HCT116 (cell line): Measurements from ENCODE around the gene PLK5. TPM values are rescaled to one million over a fixed set of nuclear protein-coding genes. Genes with fewer than 3 reads are reported as not detected.

Source experiments
- ATAC-seq: fragments of 200-7000 bp; cut with Tn5 transposase; 2 replicates; pipeline ENCODE4 v1.9.1; 2020; ENCODE audit warnings: mild to moderate bottlenecking, moderate library complexity
- BruUV-seq: library from RNA; stranded (reverse); fragments of 400-500 nt; replicated peaks from 2 replicates; lab custom pipeline; 2021; lab: Mats Ljungman, UMichigan
- CTCF ChIA-PET: fragments of 300-600 bp; sonication (Branson Sonifier 250); formaldehyde crosslinking; loops from one replicate; lab custom pipeline; 2021; ENCODE audit warnings: antibody characterized with exemption; lab: Charles Lee
- POLR2A ChIA-PET: fragments of 300-600, 350-600 bp; sonication (Branson Sonifier 250); formaldehyde crosslinking; loops from one replicate; lab custom pipeline; 2021; ENCODE audit warnings: antibody characterized with exemption; lab: Charles Lee
- RAD21 ChIA-PET, 2 experiments: fragments of 300-600 bp; sonication (Branson Sonifier 250); formaldehyde crosslinking; loops; one replicate each; lab custom pipeline; 2023; ENCODE audit warnings: low total read pairs in 2 of 2; ENCODE audit not compliant: uncharacterized antibody in 2 of 2, unreplicated experiment in 2 of 2, low non-redundant PET in 1 of 2; lab: Charles Lee
- DNase-seq: peaks from one replicate; pipeline ENCODE4 v3.0.0-alpha.2; 2010; ENCODE audit warnings: low read depth, low spot score
- H2AFZ ChIP-seq: fragments of 200-600 bp; shearing (Covaris generic), sonication (generic); 2 replicates; pipeline ENCODE4 v1.6.1; 2017; ENCODE audit warnings: low read depth, mixed run types, mixed read lengths, antibody characterized with exemption, low read length; ENCODE audit not compliant: poor library complexity, severe bottlenecking
- H3K27ac ChIP-seq: 2 replicates; pipeline ENCODE4 v1.5.1; 2012; ENCODE audit warnings: low read depth, low read length
- H3K27me3 ChIP-seq: fragments of 200-600 bp; sonication (generic); 2 replicates; pipeline ENCODE4 v1.6.1; 2016; ENCODE audit warnings: mixed run types, low read length, mixed read lengths; ENCODE audit not compliant: insufficient read depth
- H3K36me3 ChIP-seq, 2 experiments: fragments of 200-500 bp in 1 of 2; fragments of 200-600 bp in 1 of 2; sonication (Bioruptor generic) in 1 of 2; sonication (generic) in 1 of 2; 2 replicates each; pipeline versions ENCODE4 v1.5.1 to v1.6.1; 2014 to 2016; ENCODE audit warnings: low read length in 2 of 2, inconsistent platforms in 1 of 2, mixed read lengths in 1 of 2, mixed run types in 1 of 2; ENCODE audit not compliant: insufficient read depth in 2 of 2, control insufficient read depth in 1 of 2
- H3K4me1 ChIP-seq, 2 experiments: fragments of 200-600 bp in 1 of 2; sonication (generic) in 1 of 2; 2 replicates each; pipeline versions ENCODE4 v1.5.1 to v1.6.1; 2012 to 2017; ENCODE audit warnings: low read length in 2 of 2, inconsistent platforms in 1 of 2, mild to moderate bottlenecking in 1 of 2, mixed read lengths in 1 of 2, mixed run types in 1 of 2, moderate library complexity in 1 of 2; ENCODE audit not compliant: insufficient read depth in 2 of 2, control insufficient read depth in 1 of 2
- H3K4me2 ChIP-seq: fragments of 200-600 bp; sonication (generic); 2 replicates; pipeline ENCODE4 v1.6.1; 2017; ENCODE audit warnings: mixed run types, low read length, mixed read lengths
- H3K4me3 ChIP-seq, 2 experiments: fragments of 200-600 bp in 1 of 2; sonication (generic) in 1 of 2; replicated peaks in 1 of 2; 2 replicates each; pipeline ENCODE4 v1.5.1; 2011 to 2016; ENCODE audit warnings: low read length in 2 of 2, control low read depth in 1 of 2, low read depth in 1 of 2, mild to moderate bottlenecking in 1 of 2, mixed read lengths in 1 of 2, mixed run types in 1 of 2
- H3K79me2 ChIP-seq: fragments of 200-600 bp; sonication (generic); 2 replicates; pipeline ENCODE4 v1.6.1; 2017; ENCODE audit warnings: mild to moderate bottlenecking, mixed run types, low read length, moderate library complexity, mixed read lengths; ENCODE audit not compliant: insufficient read depth
- H3K9ac ChIP-seq: fragments of 200-600 bp; sonication (generic); 2 replicates; pipeline ENCODE4 v1.6.1; 2016; ENCODE audit warnings: low read length, mixed read lengths
- H3K9me2 ChIP-seq: fragments of 200-600 bp; sonication (generic), shearing (Covaris generic); 2 replicates; pipeline ENCODE4 v1.6.1; 2017; ENCODE audit warnings: mixed run types, mild to moderate bottlenecking, moderate library complexity; ENCODE audit not compliant: insufficient read depth
- H3K9me3 ChIP-seq, 2 experiments: fragments of 200-500 bp in 1 of 2; fragments of 200-600 bp in 1 of 2; sonication (Bioruptor generic) in 1 of 2; sonication (generic) in 1 of 2; 2 replicates each; pipeline ENCODE4 v1.6.1; 2014 to 2017; ENCODE audit warnings: low read length in 2 of 2, mixed read lengths in 2 of 2, inconsistent platforms in 1 of 2, low read depth in 1 of 2, mild to moderate bottlenecking in 1 of 2, mixed run types in 1 of 2, moderate library complexity in 1 of 2; ENCODE audit not compliant: control insufficient read depth in 1 of 2, insufficient read depth in 1 of 2
- H4K20me1 ChIP-seq: fragments of 200-600 bp; sonication (generic), shearing (Covaris generic); 2 replicates; pipeline ENCODE4 v1.6.1; 2017; ENCODE audit warnings: mixed run types, mild to moderate bottlenecking, moderate library complexity; ENCODE audit not compliant: insufficient read depth
- ATF3 ChIP-seq: IDR thresholded peaks from 2 replicates; pipeline ENCODE4 v1.6.1; 2012
- CBX3 ChIP-seq: IDR thresholded peaks from 2 replicates; pipeline ENCODE4 v1.6.1; 2012; ENCODE audit warnings: low read depth
- CEBPB ChIP-seq: IDR thresholded peaks from 2 replicates; pipeline ENCODE4 v1.6.1; 2012; ENCODE audit warnings: low read depth
- ELF1 ChIP-seq: IDR thresholded peaks from 2 replicates; pipeline ENCODE4 v1.6.1; 2012; ENCODE audit warnings: low read depth, borderline replicate concordance
- EZH2 ChIP-seq: fragments of 200-600 bp; sonication (generic); IDR thresholded peaks from 2 replicates; pipeline ENCODE4 v1.6.1; 2017; ENCODE audit warnings: antibody characterized with exemption, mixed run types
- EZH2phosphoT487 ChIP-seq: fragments of 200-600 bp; IDR thresholded peaks from 2 replicates; pipeline ENCODE4 v1.6.1; 2018; ENCODE audit warnings: antibody characterized with exemption, borderline replicate concordance
- FOSL1 ChIP-seq: IDR thresholded peaks from 2 replicates; pipeline ENCODE4 v1.6.1; 2012; ENCODE audit warnings: low read depth
- JUND ChIP-seq: IDR thresholded peaks from 2 replicates; pipeline ENCODE4 v1.6.1; 2012
- MAX ChIP-seq: IDR thresholded peaks from 2 replicates; pipeline ENCODE4 v1.6.1; 2012
- POLR2AphosphoS5 ChIP-seq: IDR thresholded peaks from 2 replicates; pipeline ENCODE4 v1.6.1; 2011; ENCODE audit warnings: mild to moderate bottlenecking, low read depth, low read length, moderate library complexity
- RAD21 ChIP-seq: IDR thresholded peaks from 2 replicates; pipeline ENCODE4 v1.6.1; 2012; ENCODE audit warnings: low read depth, mild to moderate bottlenecking
- SIN3A ChIP-seq: IDR thresholded peaks from 2 replicates; pipeline ENCODE4 v1.6.1; 2012; ENCODE audit warnings: low read depth
- SP1 ChIP-seq: IDR thresholded peaks from 2 replicates; pipeline ENCODE4 v1.6.1; 2012; ENCODE audit warnings: low read depth
- SRF ChIP-seq: IDR thresholded peaks from 2 replicates; pipeline ENCODE4 v1.6.1; 2012; ENCODE audit warnings: low read depth
- TCF7L2 ChIP-seq: IDR thresholded peaks from 2 replicates; pipeline ENCODE4 v1.7.0; 2011; ENCODE audit warnings: borderline replicate concordance, inconsistent platforms; ENCODE audit not compliant: insufficient read depth, insufficient read length; ENCODE audit errors: extremely low read depth
- YY1 ChIP-seq: IDR thresholded peaks from 2 replicates; pipeline ENCODE4 v1.6.1; 2011; ENCODE audit warnings: low read length, low read depth, moderate library complexity, mild to moderate bottlenecking; ENCODE audit not compliant: insufficient replicate concordance; ENCODE audit errors: extremely low read depth
- ZFX ChIP-seq: fragments of 450-650 bp; IDR thresholded peaks from 2 replicates; pipeline ENCODE4 v1.6.1; 2017
- ZNF274 ChIP-seq: fragments of 200-500 bp; sonication (Bioruptor generic); IDR thresholded peaks from 2 replicates; pipeline ENCODE4 v1.6.1; 2014; ENCODE audit warnings: mild to moderate bottlenecking, low read depth, low read length, inconsistent platforms
- intact Hi-C: fragments of 100-400 bp; cut with micrococcal nuclease; formaldehyde crosslinking; loops from 2 replicates; pipeline ENCODE4 v1.10.0; 2022
- total RNA-seq: library from RNA; stranded (reverse); gene quantifications from one replicate; pipeline ENCODE4 v1.2.1, GENCODE V29; 2021; ENCODE audit not compliant: unreplicated experiment

Gene PLK5
- total RNA-seq, 1 experiment from 2014 or later: not detected

GRCh38 chr19:1525343-1525742 lies 1.5 kb downstream of the PLK5 start:
- ChIA-PET POLR2A (no interaction called here), RAD21 (no interaction called here)

GRCh38 chr19:1526066-1526778 lies 2.3 kb downstream of the PLK5 start:
- Histone ChIP-seq H3K4me2 (no peak overlapping the region), H3K79me2 (no peaks in the 10 kb centered on the region), H4K20me1 (no peaks in the 10 kb centered on the region), H3K9ac (no peak overlapping the region), H3K27me3 (no peaks in the 10 kb centered on the region), H3K9me3 (no peaks in the 10 kb centered on the region), H3K4me1 (no peaks in the 10 kb centered on the region), H2AFZ (no peak overlapping the region), H3K36me3 (no peaks in the 10 kb centered on the region), H3K4me3 (no peak overlapping the region), H3K27ac (no peak overlapping the region), H3K9me2 (no peaks in the 10 kb centered on the region)
- no TSS peak for BruUV-seq
- ChIA-PET RAD21 (no interaction called here), POLR2A (no interaction called here), CTCF (no interaction called here)
- intact Hi-C loops: no loop called here
- no peak for DNase-seq
- TF ChIP-seq JUND: no peak
- no peak for TF ChIP-seq EZH2
- no peak for TF ChIP-seq TCF7L2
- TF ChIP-seq YY1: no peak
- TF ChIP-seq SIN3A: no peak
- no peak for TF ChIP-seq SP1
- TF ChIP-seq ELF1: no peak
- TF ChIP-seq ZNF274: no peak
- no peak for TF ChIP-seq CEBPB
- no peak for TF ChIP-seq POLR2AphosphoS5
- TF ChIP-seq EZH2phosphoT487: no peak
- TF ChIP-seq MAX: no peak
- TF ChIP-seq SRF: no peak
- TF ChIP-seq ZFX: no peak
- no peak for TF ChIP-seq CBX3
- TF ChIP-seq RAD21: no peak
- TF ChIP-seq ATF3: no peak
- TF ChIP-seq FOSL1: no peak
- ATAC-seq: no peak

More at GRCh38 chr19:1525343-1525742, 1.5 kb downstream of the PLK5 start:
- Histone ChIP-seq H3K4me1 (no peaks in the 10 kb centered on the region), H3K36me3 (no peaks in the 10 kb centered on the region), H3K27ac (no peak overlapping the region), H3K79me2 (no peaks in the 10 kb centered on the region), H3K4me3 (no peak overlapping the region), H3K9me2 (no peaks in the 10 kb centered on the region), H3K27me3 (no peaks in the 10 kb centered on the region), H3K4me2 (no peak overlapping the region), H2AFZ (no peak overlapping the region), H4K20me1 (no peaks in the 10 kb centered on the region), H3K9me3 (no peaks in the 10 kb centered on the region), H3K9ac (no peak overlapping the region)
- DNase-seq: no peak
- BruUV-seq: no TSS peak
- TF ChIP-seq MAX: no peak
- no peak for TF ChIP-seq FOSL1
- TF ChIP-seq ATF3: no peak
- no peak for TF ChIP-seq SIN3A
- no peak for TF ChIP-seq SRF
- no peak for TF ChIP-seq EZH2phosphoT487
- no peak for TF ChIP-seq RAD21
- TF ChIP-seq CBX3: no peak
- TF ChIP-seq ZNF274: no peak
- TF ChIP-seq CEBPB: no peak
- CTCF ChIA-PET: no interaction called here
- intact Hi-C loops: no loop called here
- no peak for ATAC-seq
